T47D (cell line): ENCODE measurements around the gene MPP3.
"Not testable (repeated sequence)": the region's sequence is repeated elsewhere in the genome, so short reads cannot be mapped to it uniquely, and the experiment has no call there.

Experiments used
- DNase-seq, 2 experiments: peaks; one replicate each; pipeline versions ENCODE4 v3.0.0 to v3.0.0-alpha.2; 2011 to 2012; ENCODE audit warnings: low read depth in 1 of 2, low spot score in 1 of 2
- JUND ChIP-seq: IDR thresholded peaks from 2 replicates; pipeline ENCODE4 v1.6.1; 2012; ENCODE audit warnings: low read depth
- in situ Hi-C: cut with HindIII; loops from 2 replicates; pipeline ENCODE4 v1.10.0; 2016; ENCODE audit warnings: low sequenced_read_pairs, low pct_unique_long_range_greater_than_20kb

The MPP3 gene

GRCh38 chr17:43808076-43808475, 24.9 kb downstream of the MPP3 start:
- TF ChIP-seq JUND: no peak
- in situ Hi-C loops: no loop called here
- DNase-seq: no peak

- in situ Hi-C loops: no loop called here
- no peak for TF ChIP-seq JUND
- no peak for DNase-seq
Measured at GRCh38 chr17:43805117-43805516, 27.8 kb downstream of the MPP3 start.

GRCh38 chr17:43803758-43804157, 29.2 kb downstream of the MPP3 start:
- no peak for TF ChIP-seq JUND
- no peak for DNase-seq
- in situ Hi-C loops: no loop called here

- no peak for TF ChIP-seq JUND
- DNase-seq: no peak
- in situ Hi-C loops: no loop called here
Measured at GRCh38 chr17:43801844-43802243, 31.1 kb downstream of the MPP3 start.

GRCh38 chr17:43800736-43801135, 32.2 kb downstream of the MPP3 start:
- no peak for DNase-seq
- in situ Hi-C loops: no loop called here
- TF ChIP-seq JUND: no peak

- DNase-seq: no peak
- in situ Hi-C loops: no loop called here
- TF ChIP-seq JUND: no peak
Measured at GRCh38 chr17:43799047-43799446, 33.9 kb downstream of the MPP3 start.

- in situ Hi-C loops: not testable (repeated sequence)
- peak in 1 of 2 experiments; percentile 45 for DNase-seq
Measured at GRCh38 chr17:43798024-43798423, 34.9 kb downstream of the MPP3 start.

GRCh38 chr17:43792668-43793067, 40.3 kb downstream of the MPP3 start:
- DNase-seq, in situ Hi-C loops: not testable (repeated sequence)

- no peak for TF ChIP-seq JUND
- peak in 1 of 2 experiments; percentile 91 for DNase-seq
Measured at GRCh38 chr17:43791589-43791988, 41.4 kb downstream of the MPP3 start.

GRCh38 chr17:43790311-43790940, 42.5 kb downstream of the MPP3 start:
- in situ Hi-C loops: no loop called here
- peak in 1 of 2 experiments; percentile 67 for DNase-seq
- no peak for TF ChIP-seq JUND

More at GRCh38 chr17:43791589-43791988, 41.4 kb downstream of the MPP3 start:
- in situ Hi-C loops: no loop called here

- DNase-seq: no peak
- TF ChIP-seq JUND: no peak
- in situ Hi-C loops: no loop called here
Measured at GRCh38 chr17:43789482-43789881, 43.5 kb downstream of the MPP3 start.

GRCh38 chr17:43788540-43788939, 44.4 kb downstream of the MPP3 start:
- no peak for TF ChIP-seq JUND
- no peak for DNase-seq
- in situ Hi-C loops: no loop called here

- DNase-seq: no peak
- in situ Hi-C loops: no loop called here
- no peak for TF ChIP-seq JUND
Measured at GRCh38 chr17:43787728-43788127, 45.2 kb downstream of the MPP3 start.

- in situ Hi-C loops: no loop called here
- no peak for DNase-seq
- no peak for TF ChIP-seq JUND
Measured at GRCh38 chr17:43784628-43785101, 48.3 kb downstream of the MPP3 start.
